DND-41 (cell line): ENCODE measurements around the gene CACNA2D1.

Source experiments
- CTCF ChIP-seq: IDR thresholded peaks from 2 replicates; pipeline ENCODE4 v1.5.1; 2012; ENCODE audit warnings: borderline replicate concordance, low read length, moderate library complexity, mild to moderate bottlenecking; ENCODE audit not compliant: poor library complexity, severe bottlenecking; ENCODE audit errors: extremely low read depth
- EZH2 ChIP-seq: IDR thresholded peaks from 3 replicates; pipeline ENCODE4 v1.6.1; 2012; ENCODE audit warnings: borderline replicate concordance, low read depth, mild to moderate bottlenecking, moderate library complexity, low read length, inconsistent platforms; ENCODE audit not compliant: severe bottlenecking

- no peak for TF ChIP-seq CTCF
- TF ChIP-seq EZH2: no peak
Observed at GRCh38 chr7:82347808-82348207, 95.8 kb downstream of the CACNA2D1 start.
